ENCODE results near the gene SMIM10. TPM values are rescaled to one million over a fixed set of nuclear protein-coding genes. Genes with fewer than 3 reads are reported as not detected.
"Not testable (repeated sequence)": the region's sequence is repeated elsewhere in the genome, so short reads cannot be mapped to it uniquely, and the experiment has no call there.

The SMIM10 gene
- total RNA-seq (2012; rRNA removed): 4.6 and 8.1 TPM in 2 replicates

DNA sequence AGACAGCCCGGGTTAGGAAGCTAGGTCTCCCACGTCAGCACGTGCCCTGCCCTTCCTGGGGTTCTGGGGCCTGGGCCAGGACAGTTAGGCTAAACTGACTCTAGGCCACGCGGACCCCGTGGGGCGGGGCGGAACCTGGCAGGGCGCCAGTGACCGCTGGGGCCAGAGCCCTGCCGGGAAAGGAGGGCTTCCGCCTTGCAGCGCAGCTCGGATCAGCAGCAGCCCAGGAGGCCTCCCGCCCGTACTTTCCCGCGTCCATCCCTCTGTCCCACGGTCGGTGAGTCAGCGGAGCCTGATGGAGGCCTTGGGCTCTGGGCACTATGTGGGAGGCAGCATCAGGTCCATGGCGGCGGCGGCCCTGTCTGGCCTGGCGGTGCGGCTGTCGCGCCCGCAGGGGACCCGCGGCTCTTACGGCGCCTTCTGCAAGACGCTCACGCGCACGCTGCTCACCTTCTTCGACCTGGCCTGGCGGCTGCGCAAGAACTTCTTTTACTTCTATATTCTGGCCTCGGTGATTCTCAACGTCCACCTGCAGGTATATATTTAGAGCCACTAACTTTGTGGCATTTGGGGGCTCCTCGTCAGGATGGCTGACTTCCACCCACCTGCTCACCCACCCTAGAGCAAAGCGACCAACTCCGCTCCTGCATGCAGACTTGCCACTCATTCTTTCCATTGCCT is at the start of gene SMIM10:
Gene SMIM10 (plus strand): TSS at position 191 of the 681 bp plus-strand sequence. CDS start 105 bp downstream, at position 296.
- Histone ChIP-seq H3K9me3 (replicated peaks; ENCODE audit: low read length) (no peaks in the 10 kb centered on the region), H3K4me3 (ENCODE audit: low read length) (peak within 1 kb of the TSS; percentile 71), H3K36me3 (ENCODE audit: insufficient read depth, low read length) (no peaks in the 10 kb centered on the region), H3K4me1 (ENCODE audit: control insufficient read depth, insufficient read depth, low read length) (no peaks in the 10 kb centered on the region), H3K4me2 (ENCODE audit: low read length) (peak within 1 kb of the TSS; percentile 87), H3K27me3 (ENCODE audit: control insufficient read depth, insufficient read depth, low read length) (no peaks in the 10 kb centered on the region), H3K9ac (ENCODE audit: low read depth, low read length) (peak within 1 kb of the TSS; percentile 73)

DNA sequence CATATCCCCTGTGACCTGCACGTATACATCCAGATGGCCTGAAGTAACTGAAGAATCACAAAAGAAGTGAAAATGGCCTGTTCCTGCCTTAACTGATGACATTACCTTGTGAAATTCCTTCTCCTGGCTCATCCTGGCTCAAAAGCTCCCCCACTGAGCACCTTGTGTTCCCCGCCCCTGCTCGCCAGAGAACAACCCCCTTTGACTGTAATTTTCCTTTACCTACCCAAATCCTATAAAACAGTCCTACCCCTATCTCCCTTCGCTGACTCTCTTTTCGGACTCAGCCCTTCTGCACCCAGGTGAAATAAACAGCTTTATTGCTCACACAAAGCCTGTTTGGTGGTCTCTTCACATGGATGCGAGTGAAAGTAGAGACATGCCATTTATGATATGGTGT is 44.4 kb upstream of the SMIM10 start:
- H3K36me3 ChIP-seq (ENCODE audit: insufficient read depth, low read length); H3K27me3 ChIP-seq (ENCODE audit: control insufficient read depth, insufficient read depth, low read length); H3K4me2 ChIP-seq (ENCODE audit: low read length): not testable (repeated sequence)

DNA sequence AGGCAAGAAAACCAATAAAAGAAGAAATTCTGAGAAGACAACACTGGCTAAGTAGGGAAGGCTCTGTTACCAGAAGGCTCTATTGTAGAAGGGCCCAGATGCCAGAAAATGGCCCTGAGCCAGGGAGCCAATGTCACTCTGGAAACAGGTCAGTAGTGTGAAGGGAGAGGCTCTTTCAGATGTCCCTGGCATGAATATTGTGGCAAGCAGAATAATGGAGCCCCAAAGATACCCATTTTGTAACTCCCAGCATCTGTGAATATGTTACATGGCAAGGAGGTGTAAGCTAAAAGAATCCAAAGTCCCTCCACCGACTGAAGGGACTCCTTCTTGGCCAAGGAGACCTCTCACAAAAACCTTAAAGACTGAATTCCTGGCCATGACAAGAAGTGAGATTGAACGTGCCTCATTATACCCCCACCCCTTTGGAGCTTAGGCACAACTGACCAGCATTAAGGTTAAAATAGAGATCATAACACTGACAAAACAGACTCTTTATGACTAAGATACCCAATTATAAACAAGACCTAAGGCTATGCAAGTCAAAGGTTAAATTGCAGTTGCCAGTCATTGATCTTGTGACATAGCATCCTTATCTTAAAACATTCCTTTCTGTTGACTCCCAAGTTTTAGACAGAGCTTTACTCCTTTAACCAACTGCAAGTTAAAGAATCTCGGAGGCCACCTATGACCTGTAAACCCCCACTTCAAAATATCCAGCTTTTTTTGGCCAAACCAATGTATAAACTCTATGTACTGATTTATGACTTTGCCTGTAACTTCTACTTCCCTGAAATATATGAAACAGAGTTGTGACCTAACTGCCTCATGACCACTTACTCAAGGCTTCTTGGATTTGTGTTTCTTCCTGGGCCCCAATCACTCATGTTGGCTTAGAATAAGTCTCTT is 42.2 kb upstream of the SMIM10 start:
- Histone ChIP-seq H3K36me3 (ENCODE audit: insufficient read depth, low read length) (no peaks in the 10 kb centered on the region), H3K4me1 (ENCODE audit: control insufficient read depth, insufficient read depth, low read length) (no peaks in the 10 kb centered on the region), H3K9me3 (replicated peaks; ENCODE audit: low read length) (no peaks in the 10 kb centered on the region), H3K4me2 (ENCODE audit: low read length) (no peak overlapping the region), H3K4me3 (ENCODE audit: low read length) (no peak overlapping the region), H3K27me3 (ENCODE audit: control insufficient read depth, insufficient read depth, low read length) (no peaks in the 10 kb centered on the region), H3K9ac (ENCODE audit: low read depth, low read length) (no peak overlapping the region)

More for the DNA sequence above, 44.4 kb upstream of the SMIM10 start:
- H3K4me1 ChIP-seq (ENCODE audit: control insufficient read depth, insufficient read depth, low read length); H3K9me3 ChIP-seq (replicated peaks; ENCODE audit: low read length); H3K9ac ChIP-seq (ENCODE audit: low read depth, low read length); H3K4me3 ChIP-seq (ENCODE audit: low read length): not testable (repeated sequence)

DNA sequence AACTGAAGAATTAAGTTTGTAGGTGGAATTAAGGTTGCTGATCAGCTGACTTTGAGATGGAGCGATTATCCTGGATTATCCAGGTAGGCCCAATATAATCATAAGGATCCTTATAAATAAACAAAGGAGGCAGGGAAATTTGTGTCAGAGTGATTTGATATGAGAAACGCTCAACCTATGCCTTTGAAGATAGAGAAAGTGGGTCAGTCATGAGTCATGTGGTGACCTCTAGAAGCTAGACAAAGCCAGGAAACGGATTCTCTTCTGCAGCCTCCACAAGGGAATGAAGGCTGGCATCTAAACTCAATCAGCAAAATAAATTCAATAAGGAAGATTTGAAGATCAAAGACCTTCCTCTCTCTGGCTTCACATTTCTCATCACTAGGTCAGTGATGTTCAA is 41.5 kb upstream of the SMIM10 start:
- Histone ChIP-seq H3K4me2 (ENCODE audit: low read length) (no peak overlapping the region), H3K36me3 (ENCODE audit: insufficient read depth, low read length) (no peaks in the 10 kb centered on the region), H3K4me1 (ENCODE audit: control insufficient read depth, insufficient read depth, low read length) (no peaks in the 10 kb centered on the region), H3K27me3 (ENCODE audit: control insufficient read depth, insufficient read depth, low read length) (no peaks in the 10 kb centered on the region), H3K4me3 (ENCODE audit: low read length) (no peak overlapping the region), H3K9me3 (replicated peaks; ENCODE audit: low read length) (no peaks in the 10 kb centered on the region), H3K9ac (ENCODE audit: low read depth, low read length) (no peak overlapping the region)

DNA sequence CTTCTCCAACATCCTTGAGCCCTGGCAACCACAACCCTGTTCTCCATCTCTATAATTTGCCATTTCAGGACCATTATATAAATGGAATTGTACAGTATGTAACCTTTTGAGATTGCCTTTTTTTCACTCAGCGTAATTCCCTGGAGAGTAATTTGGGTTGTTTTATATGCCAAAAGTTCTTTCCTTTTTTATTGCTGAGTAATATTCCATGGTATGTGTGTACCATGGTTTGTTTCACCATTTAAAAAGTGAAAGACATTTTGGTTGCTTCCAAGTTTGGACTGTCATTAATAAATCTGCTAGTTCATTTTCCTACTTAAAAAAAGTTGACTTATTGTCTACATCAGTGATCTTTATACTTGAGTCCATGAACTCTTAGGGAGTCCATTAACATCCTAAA is 33.0 kb upstream of the SMIM10 start:
- Histone ChIP-seq H3K27me3 (ENCODE audit: control insufficient read depth, insufficient read depth, low read length) (peaks cover 7% of the 10 kb centered on the region), H3K9me3 (replicated peaks; ENCODE audit: low read length) (no peaks in the 10 kb centered on the region), H3K9ac (ENCODE audit: low read depth, low read length) (no peak overlapping the region), H3K4me1 (ENCODE audit: control insufficient read depth, insufficient read depth, low read length) (no peaks in the 10 kb centered on the region), H3K4me3 (ENCODE audit: low read length) (no peak overlapping the region), H3K36me3 (ENCODE audit: insufficient read depth, low read length) (no peaks in the 10 kb centered on the region), H3K4me2 (ENCODE audit: low read length) (no peak overlapping the region)

DNA sequence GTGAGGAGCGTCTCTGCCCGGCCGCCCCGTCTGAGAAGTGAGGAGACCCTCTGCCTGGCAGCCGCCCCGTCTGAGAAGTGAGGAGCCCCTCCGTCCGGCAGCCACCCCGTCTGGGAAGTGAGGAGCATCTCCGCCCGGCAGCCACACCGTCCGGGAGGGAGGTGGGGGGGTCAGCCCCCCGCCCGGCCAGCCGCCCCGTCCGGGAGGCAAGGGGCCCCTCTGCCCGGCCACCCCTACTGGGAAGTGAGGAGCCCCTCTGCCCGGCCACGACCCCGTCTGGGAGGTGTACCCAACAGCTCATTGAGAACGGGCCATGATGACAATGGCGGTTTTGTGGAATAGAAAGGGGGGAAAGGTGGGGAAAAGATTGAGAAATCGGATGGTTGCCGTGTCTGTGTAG is 30.4 kb upstream of the SMIM10 start:
- not testable (repeated sequence) for H3K9me3 ChIP-seq (replicated peaks; ENCODE audit: low read length); H3K4me1 ChIP-seq (ENCODE audit: control insufficient read depth, insufficient read depth, low read length); H3K9ac ChIP-seq (ENCODE audit: low read depth, low read length); H3K4me3 ChIP-seq (ENCODE audit: low read length); H3K4me2 ChIP-seq (ENCODE audit: low read length); H3K36me3 ChIP-seq (ENCODE audit: insufficient read depth, low read length); H3K27me3 ChIP-seq (ENCODE audit: control insufficient read depth, insufficient read depth, low read length)

DNA sequence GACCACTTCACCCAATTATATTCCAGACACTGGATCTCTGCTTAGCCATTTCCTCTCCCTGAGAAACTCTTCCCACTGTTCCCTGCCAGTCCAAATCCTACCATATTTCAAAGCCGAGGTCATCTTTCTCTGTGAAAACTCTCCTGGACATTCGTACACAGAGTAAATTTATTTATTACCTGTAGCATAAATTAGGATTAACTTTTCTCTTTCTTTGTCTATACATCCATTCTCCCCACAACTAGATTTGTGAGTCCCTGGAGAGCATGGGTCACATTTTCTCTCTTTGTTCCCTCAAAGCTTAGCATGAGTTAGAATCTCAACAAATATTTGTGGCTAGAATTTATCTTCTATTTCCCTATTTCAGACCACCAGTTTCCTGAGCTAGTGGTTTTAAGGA is 27.8 kb upstream of the SMIM10 start:
- Histone ChIP-seq H3K4me1 (ENCODE audit: control insufficient read depth, insufficient read depth, low read length) (no peaks in the 10 kb centered on the region), H3K4me2 (ENCODE audit: low read length) (no peak overlapping the region), H3K9ac (ENCODE audit: low read depth, low read length) (no peak overlapping the region)

DNA sequence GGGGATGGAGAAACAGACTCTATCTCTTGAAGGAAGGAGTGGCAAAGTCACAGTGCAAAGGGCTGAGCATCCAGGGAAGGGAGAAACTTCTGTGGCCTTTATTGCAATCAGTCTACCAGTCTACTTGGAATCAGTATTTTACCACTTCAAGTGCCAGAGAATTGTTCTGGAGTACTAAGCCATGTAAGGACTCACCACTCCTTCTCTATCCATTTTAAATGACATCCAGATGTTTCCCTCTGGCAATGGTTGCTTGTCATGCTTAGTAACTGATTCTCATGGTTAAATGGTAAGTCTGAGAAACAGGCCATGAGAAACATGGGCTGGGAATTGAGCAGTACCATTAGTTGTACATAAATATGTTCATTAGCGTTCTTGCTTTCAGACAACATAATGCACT is 21.1 kb upstream of the SMIM10 start:
- H3K4me3 ChIP-seq (ENCODE audit: low read length): no peak overlapping the region
- no peaks in the 10 kb centered on the region for H3K9me3 ChIP-seq (replicated peaks; ENCODE audit: low read length)
- H3K9ac ChIP-seq (ENCODE audit: low read depth, low read length): no peak overlapping the region
- H3K4me2 ChIP-seq (ENCODE audit: low read length): no peak overlapping the region
- peaks cover 11% of the 10 kb centered on the region for H3K27me3 ChIP-seq (ENCODE audit: control insufficient read depth, insufficient read depth, low read length)
- H3K4me1 ChIP-seq (ENCODE audit: control insufficient read depth, insufficient read depth, low read length): no peaks in the 10 kb centered on the region
- H3K36me3 ChIP-seq (ENCODE audit: insufficient read depth, low read length): no peaks in the 10 kb centered on the region

More for the DNA sequence above, 27.8 kb upstream of the SMIM10 start:
- Histone ChIP-seq H3K27me3 (ENCODE audit: control insufficient read depth, insufficient read depth, low read length) (peaks cover 3% of the 10 kb centered on the region), H3K36me3 (ENCODE audit: insufficient read depth, low read length) (no peaks in the 10 kb centered on the region), H3K9me3 (replicated peaks; ENCODE audit: low read length) (no peaks in the 10 kb centered on the region), H3K4me3 (ENCODE audit: low read length) (no peak overlapping the region)

DNA sequence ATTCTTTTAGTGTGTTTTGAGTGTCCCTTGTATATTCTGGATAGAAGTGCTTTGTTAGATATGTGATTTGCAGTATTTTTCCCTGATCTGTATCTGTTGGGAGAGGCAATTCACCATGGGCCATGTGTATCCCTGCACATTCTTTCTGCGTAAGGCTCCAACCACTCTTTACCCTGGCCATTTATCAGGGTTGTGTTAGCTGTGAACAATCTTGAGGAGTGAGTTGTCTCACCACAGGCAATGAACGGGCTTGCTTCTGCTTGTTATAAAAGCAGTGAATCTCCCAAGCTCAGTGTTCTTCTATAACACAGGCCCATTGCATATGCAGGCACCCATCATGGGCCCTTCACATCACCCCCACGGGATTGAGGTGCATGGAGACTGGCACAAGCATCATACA is 18.9 kb upstream of the SMIM10 start:
- Histone ChIP-seq H3K27me3 (ENCODE audit: control insufficient read depth, insufficient read depth, low read length) (peaks cover 25% of the 10 kb centered on the region), H3K4me2 (ENCODE audit: low read length) (no peak overlapping the region), H3K4me3 (ENCODE audit: low read length) (no peak overlapping the region), H3K9ac (ENCODE audit: low read depth, low read length) (no peak overlapping the region), H3K9me3 (replicated peaks; ENCODE audit: low read length) (no peaks in the 10 kb centered on the region), H3K36me3 (ENCODE audit: insufficient read depth, low read length) (no peaks in the 10 kb centered on the region), H3K4me1 (ENCODE audit: control insufficient read depth, insufficient read depth, low read length) (no peaks in the 10 kb centered on the region)

DNA sequence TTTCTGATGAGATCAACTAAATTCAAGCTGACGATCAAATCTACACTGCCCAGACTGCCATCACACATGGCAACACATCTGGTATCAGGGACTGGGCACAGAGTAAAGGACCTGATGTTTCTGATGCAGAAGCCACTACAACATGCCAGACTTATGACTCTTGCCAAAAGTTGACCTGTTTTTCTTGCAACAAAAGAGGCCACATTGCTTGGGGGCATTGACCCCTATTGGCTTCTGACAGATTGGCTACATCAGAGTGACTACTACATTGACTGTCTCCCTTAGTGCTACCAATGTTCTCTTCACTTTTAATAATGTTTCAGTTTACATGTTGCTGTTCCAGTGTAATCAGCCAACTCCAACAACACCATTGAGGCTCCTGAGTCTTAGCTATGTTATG is 15.3 kb upstream of the SMIM10 start:
- Histone ChIP-seq H3K27me3 (ENCODE audit: control insufficient read depth, insufficient read depth, low read length) (peaks cover 35% of the 10 kb centered on the region), H3K4me2 (ENCODE audit: low read length) (no peak overlapping the region), H3K9me3 (replicated peaks; ENCODE audit: low read length) (no peaks in the 10 kb centered on the region), H3K4me1 (ENCODE audit: control insufficient read depth, insufficient read depth, low read length) (no peaks in the 10 kb centered on the region), H3K4me3 (ENCODE audit: low read length) (no peak overlapping the region), H3K36me3 (ENCODE audit: insufficient read depth, low read length) (no peaks in the 10 kb centered on the region), H3K9ac (ENCODE audit: low read depth, low read length) (no peak overlapping the region)

DNA sequence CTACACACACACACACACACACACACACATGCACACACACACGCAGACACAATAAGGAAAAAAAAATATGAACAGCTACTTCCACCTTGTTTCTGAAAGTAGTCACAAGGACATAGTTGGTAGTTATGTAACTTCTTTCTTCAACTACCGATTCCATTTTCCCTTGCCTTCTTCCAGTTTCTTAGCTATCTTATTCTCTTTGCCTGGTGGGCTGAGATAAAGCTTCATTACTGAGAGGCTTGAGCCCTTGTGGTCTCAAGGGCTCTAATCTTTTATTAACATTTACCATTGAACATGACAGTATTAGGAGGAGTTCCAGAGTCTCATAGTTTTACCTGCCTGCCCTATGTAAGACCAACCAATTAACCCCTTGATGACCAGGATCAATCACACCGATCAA is 8.9 kb upstream of the SMIM10 start:
- no peak overlapping the region for H3K9ac ChIP-seq (ENCODE audit: low read depth, low read length)
- H3K4me3 ChIP-seq (ENCODE audit: low read length): no peak overlapping the region
- H3K9me3 ChIP-seq (replicated peaks; ENCODE audit: low read length): no peaks in the 10 kb centered on the region
- peaks cover 10% of the 10 kb centered on the region for H3K27me3 ChIP-seq (ENCODE audit: control insufficient read depth, insufficient read depth, low read length)
- no peaks in the 10 kb centered on the region for H3K4me1 ChIP-seq (ENCODE audit: control insufficient read depth, insufficient read depth, low read length)
- H3K36me3 ChIP-seq (ENCODE audit: insufficient read depth, low read length): no peaks in the 10 kb centered on the region
- no peak overlapping the region for H3K4me2 ChIP-seq (ENCODE audit: low read length)

Data from skeletal muscle satellite cell (primary cell).